Gastrocnemius medialis (tissue), 4 donors: ENCODE results near the gene FIG4.

Source experiments
- CTCF ChIP-seq, 5 experiments: fragments of 450-650 bp in 3 of 5; fragments of 200-600 bp in 2 of 5; sonication (generic) in 2 of 5; IDR thresholded peaks in 4 of 5; conservative IDR thresholded peaks in 1 of 5; 1 replicate in 4 of 5; 2 replicates in 1 of 5; pipeline ENCODE4 v1.5.1; 2016 to 2019; ENCODE audit warnings: antibody characterized with exemption in 5 of 5, mild to moderate bottlenecking in 3 of 5, moderate library complexity in 3 of 5
- POLR2A ChIP-seq, 2 donors: fragments of 450-650 bp; IDR thresholded peaks; one replicate each; pipeline ENCODE4 v1.6.1; 2017; ENCODE audit warnings: antibody characterized with exemption in 2 of 2, mild to moderate bottlenecking in 2 of 2, moderate library complexity in 2 of 2

GRCh38 chr6:109840034-109840433, 148.9 kb downstream of the FIG4 start:
- TF ChIP-seq CTCF (IDR thresholded peaks at IDR 0.05 in 4 of 5, conservative IDR thresholded peaks at IDR 0.05 in 1 of 5) (no peak), POLR2A (IDR thresholded peaks at IDR 0.05) (no peak)
